ENCODE measurements around the gene MRPL39. TPM values are rescaled to one million over a fixed set of nuclear protein-coding genes. Genes with fewer than 3 reads are reported as not detected.

The MRPL39 gene
- polyA plus RNA-seq, 1 donor from 2014 or later = 28.5 TPM

DNA sequence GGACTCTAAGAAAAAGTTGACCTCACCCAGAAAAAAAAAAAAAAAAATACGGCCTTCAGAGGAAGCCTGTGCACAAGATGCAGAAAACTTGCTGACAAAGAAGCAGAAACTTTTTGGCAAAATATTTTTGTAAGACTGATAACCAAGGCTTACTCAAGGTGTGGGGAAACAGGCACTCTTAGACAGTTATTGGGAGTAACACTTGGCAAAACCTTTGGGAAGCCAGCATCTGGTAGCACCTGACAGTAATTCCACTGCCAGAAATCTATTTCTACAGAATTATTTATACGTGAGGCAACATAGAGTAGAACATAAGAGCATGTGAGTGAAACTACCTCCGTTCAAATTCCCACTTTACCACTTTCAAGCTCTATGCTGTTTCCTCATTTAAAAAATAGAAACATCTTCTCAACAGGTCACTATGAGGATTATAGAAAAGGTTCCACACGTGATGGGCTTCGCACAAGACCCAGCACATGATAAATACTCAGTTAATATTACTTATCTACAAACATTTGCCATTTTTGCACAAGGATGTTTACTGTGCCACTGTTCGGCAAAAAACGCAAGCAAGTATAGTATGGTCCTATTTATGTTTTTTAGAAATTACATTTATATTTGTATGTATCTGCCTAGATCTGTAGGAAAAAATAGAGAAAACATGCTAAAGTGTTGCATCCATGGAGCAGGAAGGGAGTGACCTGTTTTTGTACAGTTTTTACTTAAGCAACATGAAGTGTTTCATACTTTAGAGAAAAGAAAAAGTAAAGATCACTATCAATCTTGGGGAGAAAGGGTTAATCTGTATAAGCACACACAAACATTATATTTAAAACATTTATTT lies 22.2 kb downstream of the MRPL39 start:
- Histone ChIP-seq H3K9me3 (ENCODE audit: low read length) (no peaks in the 10 kb centered on the region), H3K27me3 (ENCODE audit: insufficient read depth, low read depth, low read length) (no peaks in the 10 kb centered on the region), H3K9me2 (ENCODE audit: insufficient read depth, low read length) (no peaks in the 10 kb centered on the region), H3K27ac (ENCODE audit: low read length) (no peak overlapping the region), H4K20me1 (ENCODE audit: insufficient read depth) (no peaks in the 10 kb centered on the region), H3K4me2 (ENCODE audit: low read length) (no peak overlapping the region), H3K36me3 (ENCODE audit: insufficient read depth, low read length) (no peaks in the 10 kb centered on the region), H3K9ac (ENCODE audit: low read length) (no peak overlapping the region), H3K79me2 (replicated peaks; ENCODE audit: insufficient read depth, low read length) (no peaks in the 10 kb centered on the region), H2AFZ (ENCODE audit: low read depth, low read length) (no peak overlapping the region), H3K4me3 (ENCODE audit: low read length) (no peak overlapping the region), H3F3A (ENCODE audit: insufficient read depth, low read length, poor library complexity, severe bottlenecking) (no peaks in the 10 kb centered on the region)
- TF ChIP-seq SMC3 (conservative IDR thresholded peaks at IDR 0.05; ENCODE audit: poor library complexity) (no peak), MXI1 (conservative IDR thresholded peaks at IDR 0.05; ENCODE audit: poor library complexity, severe bottlenecking) (no peak), TAF1 (IDR thresholded peaks at IDR 0.05; ENCODE audit: low read depth) (no peak), POLR2AphosphoS5 (IDR thresholded peaks at IDR 0.05) (no peak), RAD21 (conservative IDR thresholded peaks at IDR 0.05) (no peak), EP300 (conservative IDR thresholded peaks at IDR 0.05; ENCODE audit: poor library complexity, severe bottlenecking) (no peak), EZH2 (IDR thresholded peaks at IDR 0.05; ENCODE audit: borderline replicate concordance, insufficient read depth, low read length, poor library complexity, severe bottlenecking) (no peak)
- TF ChIP-seq, protein P1, sequence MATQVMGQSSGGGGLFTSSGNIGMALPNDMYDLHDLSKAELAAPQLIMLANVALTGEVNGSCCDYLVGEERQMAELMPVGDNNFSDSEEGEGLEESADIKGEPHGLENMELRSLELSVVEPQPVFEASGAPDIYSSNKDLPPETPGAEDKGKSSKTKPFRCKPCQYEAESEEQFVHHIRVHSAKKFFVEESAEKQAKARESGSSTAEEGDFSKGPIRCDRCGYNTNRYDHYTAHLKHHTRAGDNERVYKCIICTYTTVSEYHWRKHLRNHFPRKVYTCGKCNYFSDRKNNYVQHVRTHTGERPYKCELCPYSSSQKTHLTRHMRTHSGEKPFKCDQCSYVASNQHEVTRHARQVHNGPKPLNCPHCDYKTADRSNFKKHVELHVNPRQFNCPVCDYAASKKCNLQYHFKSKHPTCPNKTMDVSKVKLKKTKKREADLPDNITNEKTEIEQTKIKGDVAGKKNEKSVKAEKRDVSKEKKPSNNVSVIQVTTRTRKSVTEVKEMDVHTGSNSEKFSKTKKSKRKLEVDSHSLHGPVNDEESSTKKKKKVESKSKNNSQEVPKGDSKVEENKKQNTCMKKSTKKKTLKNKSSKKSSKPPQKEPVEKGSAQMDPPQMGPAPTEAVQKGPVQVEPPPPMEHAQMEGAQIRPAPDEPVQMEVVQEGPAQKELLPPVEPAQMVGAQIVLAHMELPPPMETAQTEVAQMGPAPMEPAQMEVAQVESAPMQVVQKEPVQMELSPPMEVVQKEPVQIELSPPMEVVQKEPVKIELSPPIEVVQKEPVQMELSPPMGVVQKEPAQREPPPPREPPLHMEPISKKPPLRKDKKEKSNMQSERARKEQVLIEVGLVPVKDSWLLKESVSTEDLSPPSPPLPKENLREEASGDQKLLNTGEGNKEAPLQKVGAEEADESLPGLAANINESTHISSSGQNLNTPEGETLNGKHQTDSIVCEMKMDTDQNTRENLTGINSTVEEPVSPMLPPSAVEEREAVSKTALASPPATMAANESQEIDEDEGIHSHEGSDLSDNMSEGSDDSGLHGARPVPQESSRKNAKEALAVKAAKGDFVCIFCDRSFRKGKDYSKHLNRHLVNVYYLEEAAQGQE (IDR thresholded peaks at IDR 0.05; ENCODE audit: borderline replicate concordance) = no peak
- TF ChIP-seq, protein P2, sequence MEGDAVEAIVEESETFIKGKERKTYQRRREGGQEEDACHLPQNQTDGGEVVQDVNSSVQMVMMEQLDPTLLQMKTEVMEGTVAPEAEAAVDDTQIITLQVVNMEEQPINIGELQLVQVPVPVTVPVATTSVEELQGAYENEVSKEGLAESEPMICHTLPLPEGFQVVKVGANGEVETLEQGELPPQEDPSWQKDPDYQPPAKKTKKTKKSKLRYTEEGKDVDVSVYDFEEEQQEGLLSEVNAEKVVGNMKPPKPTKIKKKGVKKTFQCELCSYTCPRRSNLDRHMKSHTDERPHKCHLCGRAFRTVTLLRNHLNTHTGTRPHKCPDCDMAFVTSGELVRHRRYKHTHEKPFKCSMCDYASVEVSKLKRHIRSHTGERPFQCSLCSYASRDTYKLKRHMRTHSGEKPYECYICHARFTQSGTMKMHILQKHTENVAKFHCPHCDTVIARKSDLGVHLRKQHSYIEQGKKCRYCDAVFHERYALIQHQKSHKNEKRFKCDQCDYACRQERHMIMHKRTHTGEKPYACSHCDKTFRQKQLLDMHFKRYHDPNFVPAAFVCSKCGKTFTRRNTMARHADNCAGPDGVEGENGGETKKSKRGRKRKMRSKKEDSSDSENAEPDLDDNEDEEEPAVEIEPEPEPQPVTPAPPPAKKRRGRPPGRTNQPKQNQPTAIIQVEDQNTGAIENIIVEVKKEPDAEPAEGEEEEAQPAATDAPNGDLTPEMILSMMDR (IDR thresholded peaks at IDR 0.05; ENCODE audit: poor library complexity, severe bottlenecking) = no peak

DNA sequence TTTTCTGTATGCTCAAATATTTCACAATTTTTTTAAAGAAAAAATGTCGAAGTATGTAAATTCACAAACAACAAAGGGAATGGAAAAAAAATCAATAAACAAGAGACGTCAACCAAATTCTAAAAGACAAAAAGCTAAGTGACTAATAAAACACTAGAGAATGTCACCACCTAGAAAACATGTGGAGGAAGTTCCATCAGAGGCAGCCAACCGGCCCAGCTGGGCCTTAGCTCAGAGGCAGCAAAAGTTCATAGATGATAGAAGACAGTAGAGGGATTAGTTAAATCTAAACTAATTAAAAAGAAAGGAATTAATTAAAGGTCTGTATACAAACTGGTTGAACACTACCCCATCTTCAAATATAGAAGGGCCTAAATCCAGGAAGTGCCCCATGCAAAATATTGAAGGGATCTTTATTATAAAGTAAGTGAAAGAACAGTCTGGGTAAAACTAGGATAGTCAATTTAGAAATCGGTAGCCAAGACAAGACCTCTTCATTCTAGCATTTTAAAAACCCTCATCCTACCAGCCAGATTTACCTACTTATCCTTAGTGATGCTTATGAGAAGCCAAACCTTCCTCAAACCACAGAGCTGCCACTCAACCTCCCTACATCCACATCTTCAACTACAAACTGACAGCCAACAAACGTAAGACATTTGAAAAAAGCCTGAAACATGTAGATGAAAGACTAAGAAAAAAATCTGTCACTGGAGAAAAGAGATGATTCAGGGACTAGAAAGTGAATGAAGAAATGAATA lies 23.7 kb downstream of the MRPL39 start:
- Histone ChIP-seq H3F3A (ENCODE audit: insufficient read depth, low read length, poor library complexity, severe bottlenecking) (no peaks in the 10 kb centered on the region), H4K20me1 (ENCODE audit: insufficient read depth) (no peaks in the 10 kb centered on the region)
- TF ChIP-seq RAD21 (conservative IDR thresholded peaks at IDR 0.05) = no peak
- TF ChIP-seq, protein P2 (IDR thresholded peaks at IDR 0.05; ENCODE audit: poor library complexity, severe bottlenecking) = no peak
- TF ChIP-seq SMC3 (conservative IDR thresholded peaks at IDR 0.05; ENCODE audit: poor library complexity) = no peak
- peak; percentile 52 for TF ChIP-seq POLR2AphosphoS5 (IDR thresholded peaks at IDR 0.05)
- TF ChIP-seq EP300 (conservative IDR thresholded peaks at IDR 0.05; ENCODE audit: poor library complexity, severe bottlenecking) = peak; percentile 80
- TF ChIP-seq MXI1 (conservative IDR thresholded peaks at IDR 0.05; ENCODE audit: poor library complexity, severe bottlenecking) = no peak
- TF ChIP-seq TAF1 (IDR thresholded peaks at IDR 0.05; ENCODE audit: low read depth) = no peak
- no peak for TF ChIP-seq EZH2 (IDR thresholded peaks at IDR 0.05; ENCODE audit: borderline replicate concordance, insufficient read depth, low read length, poor library complexity, severe bottlenecking)
- TF ChIP-seq, protein P1 (IDR thresholded peaks at IDR 0.05; ENCODE audit: borderline replicate concordance) = no peak

More for the DNA sequence above, 23.7 kb downstream of the MRPL39 start:
- Histone ChIP-seq H3K36me3 (ENCODE audit: insufficient read depth, low read length) (no peaks in the 10 kb centered on the region), H3K79me2 (replicated peaks; ENCODE audit: insufficient read depth, low read length) (no peaks in the 10 kb centered on the region), H3K9me2 (ENCODE audit: insufficient read depth, low read length) (no peaks in the 10 kb centered on the region), H3K4me2 (ENCODE audit: low read length) (no peak overlapping the region), H3K9ac (ENCODE audit: low read length) (no peak overlapping the region), H3K9me3 (ENCODE audit: low read length) (no peaks in the 10 kb centered on the region), H3K27ac (ENCODE audit: low read length) (peak overlapping the region; percentile 70), H3K4me3 (ENCODE audit: low read length) (no peak overlapping the region), H3K27me3 (ENCODE audit: insufficient read depth, low read depth, low read length) (no peaks in the 10 kb centered on the region), H2AFZ (ENCODE audit: low read depth, low read length) (no peak overlapping the region)
